Right lobe of liver (tissue), 4 donors: ENCODE measurements around the gene ZBTB49.

ENCODE experiments used
- POLR2A ChIP-seq: fragments of 450-650 bp; IDR thresholded peaks from one replicate; pipeline ENCODE4 v1.6.1; 2017; ENCODE audit warnings: antibody characterized with exemption, mild to moderate bottlenecking
- TF ChIP-seq, protein P1 (sequence below), 4 donors: fragments of 200-600 bp in 3 of 4; fragments of 450-650 bp in 1 of 4; IDR thresholded peaks; one replicate each; pipeline versions ENCODE4 v1.5.1 to v1.8.0; 2016 to 2022; ENCODE audit warnings: antibody characterized with exemption in 4 of 4, mild to moderate bottlenecking in 2 of 4
- donor health status: DM: no; HTN: no; CAD: no.
- donor health status: DM: no; HTN: no; CAD: no.
- donor health status: DM: no; HTN: yes; CAD: no.

DNA sequence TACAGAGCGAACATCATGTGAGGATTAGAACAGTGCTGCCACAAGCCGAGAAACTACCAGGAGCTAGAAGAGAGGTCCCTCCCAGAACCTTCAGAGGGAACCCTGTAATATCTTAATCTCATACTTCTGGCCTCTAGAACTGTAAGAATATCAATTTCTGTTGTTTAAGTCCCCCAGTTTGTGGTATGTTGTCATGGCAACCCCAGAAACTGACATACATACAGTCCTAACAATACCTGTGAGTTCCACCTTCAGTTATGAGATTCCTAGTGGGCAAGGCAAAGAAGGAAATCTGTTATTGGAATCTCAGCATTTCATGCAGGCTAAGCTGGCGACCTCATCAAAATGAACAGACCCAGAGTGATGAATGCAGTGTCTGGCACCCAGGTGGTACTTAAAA lies 42.5 kb downstream of the ZBTB49 start:
- TF ChIP-seq, protein P1, sequence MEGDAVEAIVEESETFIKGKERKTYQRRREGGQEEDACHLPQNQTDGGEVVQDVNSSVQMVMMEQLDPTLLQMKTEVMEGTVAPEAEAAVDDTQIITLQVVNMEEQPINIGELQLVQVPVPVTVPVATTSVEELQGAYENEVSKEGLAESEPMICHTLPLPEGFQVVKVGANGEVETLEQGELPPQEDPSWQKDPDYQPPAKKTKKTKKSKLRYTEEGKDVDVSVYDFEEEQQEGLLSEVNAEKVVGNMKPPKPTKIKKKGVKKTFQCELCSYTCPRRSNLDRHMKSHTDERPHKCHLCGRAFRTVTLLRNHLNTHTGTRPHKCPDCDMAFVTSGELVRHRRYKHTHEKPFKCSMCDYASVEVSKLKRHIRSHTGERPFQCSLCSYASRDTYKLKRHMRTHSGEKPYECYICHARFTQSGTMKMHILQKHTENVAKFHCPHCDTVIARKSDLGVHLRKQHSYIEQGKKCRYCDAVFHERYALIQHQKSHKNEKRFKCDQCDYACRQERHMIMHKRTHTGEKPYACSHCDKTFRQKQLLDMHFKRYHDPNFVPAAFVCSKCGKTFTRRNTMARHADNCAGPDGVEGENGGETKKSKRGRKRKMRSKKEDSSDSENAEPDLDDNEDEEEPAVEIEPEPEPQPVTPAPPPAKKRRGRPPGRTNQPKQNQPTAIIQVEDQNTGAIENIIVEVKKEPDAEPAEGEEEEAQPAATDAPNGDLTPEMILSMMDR (IDR thresholded peaks at IDR 0.05), result no peak
- no peak for TF ChIP-seq POLR2A
